GM19463 (cell line): ENCODE measurements around the gene NECAB2.

Experiments used
- ATAC-seq: cut with Tn5 transposase; IDR thresholded peaks from one replicate; pipeline ENCODE4 v1.9.1; 2021; ENCODE audit warnings: mild to moderate bottlenecking, moderate library complexity; ENCODE audit not compliant: unreplicated experiment

Gene NECAB2

GRCh38 chr16:84016477-84016876 is 48.4 kb downstream of the NECAB2 start:
- ATAC-seq = no peak

GRCh38 chr16:84018710-84019109 is 50.7 kb downstream of the NECAB2 start:
- ATAC-seq = no peak

GRCh38 chr16:84020353-84020752 is 52.3 kb downstream of the NECAB2 start:
- no peak for ATAC-seq

- no peak for ATAC-seq
Measured at GRCh38 chr16:84021488-84021887, 53.4 kb downstream of the NECAB2 start.

- ATAC-seq = no peak
Measured at GRCh38 chr16:84022644-84023043, 54.6 kb downstream of the NECAB2 start.

GRCh38 chr16:84024854-84025253 is 56.8 kb downstream of the NECAB2 start:
- ATAC-seq = no peak

GRCh38 chr16:84026606-84027005 is 58.6 kb downstream of the NECAB2 start:
- no peak for ATAC-seq

- no peak for ATAC-seq
Measured at GRCh38 chr16:84027625-84028024, 59.6 kb downstream of the NECAB2 start.

- ATAC-seq = no peak
Measured at GRCh38 chr16:84029297-84030047, 61.4 kb downstream of the NECAB2 start.

GRCh38 chr16:84031556-84031955 is 63.5 kb downstream of the NECAB2 start:
- no peak for ATAC-seq

GRCh38 chr16:84032458-84033178 is 64.6 kb downstream of the NECAB2 start:
- no peak for ATAC-seq

GRCh38 chr16:84033251-84034195 is 65.5 kb downstream of the NECAB2 start:
- no peak for ATAC-seq

- ATAC-seq = no peak
Measured at GRCh38 chr16:84034516-84034915, 66.5 kb downstream of the NECAB2 start.

GRCh38 chr16:84036131-84036530 is 68.1 kb downstream of the NECAB2 start:
- ATAC-seq = no peak

GRCh38 chr16:84036982-84037425 is 69.0 kb downstream of the NECAB2 start:
- ATAC-seq = no peak

GRCh38 chr16:84038469-84038868 is 70.4 kb downstream of the NECAB2 start:
- ATAC-seq = no peak

- ATAC-seq = no peak
Measured at GRCh38 chr16:84039696-84040095, 71.7 kb downstream of the NECAB2 start.

GRCh38 chr16:84040226-84040822 is 72.3 kb downstream of the NECAB2 start:
- ATAC-seq = no peak

GRCh38 chr16:84040823-84041820 is 73.1 kb downstream of the NECAB2 start:
- no peak for ATAC-seq

GRCh38 chr16:84041881-84042280 is 73.8 kb downstream of the NECAB2 start:
- ATAC-seq = no peak
